GM12878 (cell line): Measurements from ENCODE around the gene SLC37A1. TPM values are rescaled to one million over a fixed set of nuclear protein-coding genes. Genes with fewer than 3 reads are reported as not detected.

ENCODE experiments used
- ATAC-seq: fragments of 200-7000 bp; cut with Tn5 transposase; 3 replicates; pipeline ENCODE4 v1.9.1; 2020; ENCODE audit warnings: mild to moderate bottlenecking, moderate library complexity
- BruUV-seq: library from RNA; stranded (reverse); fragments of 400-500 nt; replicated peaks from 2 replicates; lab custom pipeline; 2021; lab: Mats Ljungman, UMichigan
- CTCF ChIA-PET: fragments of 300-600 bp; sonication (Branson Sonifier 250); formaldehyde crosslinking; extraction: SDS; loops from one replicate; lab custom pipeline; 2021; ENCODE audit warnings: inconsistent platforms; lab: Yijun Ruan, JAX
- POLR2A ChIA-PET: fragments of 350-600 bp; formaldehyde crosslinking; extraction: SDS; loops from one replicate; lab custom pipeline; 2021; ENCODE audit warnings: inconsistent platforms; lab: Charles Lee
- RAD21 ChIA-PET: fragments of 300-600 bp; sonication (Branson Sonifier 250); formaldehyde crosslinking; loops from one replicate; lab custom pipeline; 2023; ENCODE audit warnings: antibody characterized with exemption; ENCODE audit not compliant: unreplicated experiment; lab: Charles Lee
- SMC1A ChIA-PET: fragments of 300-600 bp; sonication (Branson Sonifier 250); formaldehyde crosslinking; loops from one replicate; lab custom pipeline; 2023; ENCODE audit not compliant: unreplicated experiment, uncharacterized antibody; lab: Charles Lee
- DNase-seq: peaks from one replicate; pipeline ENCODE4 v3.0.0-alpha.2; 2011; ENCODE audit warnings: low read depth, low spot score
- FAIRE-seq: peaks from 3 replicates; lab custom pipeline; 2011; peaks lifted over from hg19 to GRCh38; lab: Jason Lieb, UNC
- H2AFZ ChIP-seq: 2 replicates; pipeline ENCODE4 v1.6.0; 2011; ENCODE audit warnings: low read depth, low read length, control low read depth; ENCODE audit not compliant: control insufficient read depth
- H3K27ac ChIP-seq: 2 replicates; pipeline ENCODE4 v1.5.1; 2011; ENCODE audit warnings: control low read depth; ENCODE audit not compliant: control insufficient read depth, insufficient read depth
- H3K27me3 ChIP-seq, 2 experiments: replicated peaks in 1 of 2; 2 replicates each; pipeline versions ENCODE4 v1.6.0 to v1.6.1; 2011; ENCODE audit warnings: low read length in 1 of 2; ENCODE audit not compliant: control insufficient read depth in 2 of 2, insufficient read depth in 2 of 2
- H3K36me3 ChIP-seq, 2 experiments: 2 replicates each; pipeline ENCODE4 v1.5.1; 2011; ENCODE audit warnings: low read length in 1 of 2; ENCODE audit not compliant: control insufficient read depth in 2 of 2, insufficient read depth in 2 of 2
- H3K4me1 ChIP-seq: 2 replicates; pipeline ENCODE4 v1.6.1; 2011; ENCODE audit warnings: mild to moderate bottlenecking, low read length, moderate library complexity, mixed read lengths; ENCODE audit not compliant: control insufficient read depth, insufficient read depth
- H3K4me2 ChIP-seq: 2 replicates; pipeline ENCODE4 v1.6.0; 2011; ENCODE audit warnings: control low read depth; ENCODE audit not compliant: control insufficient read depth, insufficient read depth
- H3K4me3 ChIP-seq: fragments of 200-600 bp; sonication (generic); 2 replicates; pipeline ENCODE4 v1.5.1; 2016
- H3K79me2 ChIP-seq: 2 replicates; pipeline ENCODE4 v1.6.0; 2011; ENCODE audit warnings: low read length; ENCODE audit not compliant: control insufficient read depth, insufficient read depth
- H3K9ac ChIP-seq: 2 replicates; pipeline ENCODE4 v1.8.0; 2011; ENCODE audit warnings: low read length, control low read depth, mixed read lengths; ENCODE audit not compliant: control insufficient read depth, insufficient read depth
- H3K9me3 ChIP-seq: replicated peaks from 3 replicates; pipeline ENCODE4 v1.5.1; 2011; ENCODE audit warnings: mild to moderate bottlenecking, low read length; ENCODE audit not compliant: control insufficient read depth, insufficient read depth
- H4K20me1 ChIP-seq: 2 replicates; pipeline ENCODE4 v1.6.0; 2011; ENCODE audit not compliant: control insufficient read depth, insufficient read depth
- CREM ChIP-seq: IDR thresholded peaks from 2 replicates; pipeline ENCODE4 v1.6.1; 2014; ENCODE audit warnings: antibody characterized with exemption, low read depth
- IRF4 ChIP-seq: IDR thresholded peaks from 2 replicates; pipeline ENCODE4 v1.6.1; 2011; ENCODE audit warnings: low read depth, low read length
- KAT2A ChIP-seq: conservative IDR thresholded peaks from 2 replicates; pipeline ENCODE4 v1.6.1; 2011; ENCODE audit warnings: low read depth, low read length; ENCODE audit not compliant: control insufficient read depth
- NR2C1 ChIP-seq: fragments of 450-650 bp; IDR thresholded peaks from 2 replicates; pipeline ENCODE4 v1.6.1; 2017; ENCODE audit warnings: antibody characterized with exemption, mild to moderate bottlenecking, moderate library complexity
- POLR2A ChIP-seq: IDR thresholded peaks from 2 replicates; pipeline ENCODE4 v1.6.1; 2011; ENCODE audit warnings: low read depth, mild to moderate bottlenecking, low read length
- RCOR1 ChIP-seq: conservative IDR thresholded peaks from 2 replicates; pipeline ENCODE4 v1.6.1; 2012; ENCODE audit warnings: low read depth, low read length, improper control_type of control experiment
- RELB ChIP-seq: fragments of 450-650 bp; IDR thresholded peaks from 2 replicates; pipeline ENCODE4 v1.6.1; 2017; ENCODE audit warnings: low read depth, mild to moderate bottlenecking, moderate library complexity
- SREBF1 ChIP-seq: IDR thresholded peaks from 2 replicates; pipeline ENCODE4 v1.6.1; 2012; ENCODE audit warnings: mild to moderate bottlenecking, low read length
- STAT3 ChIP-seq: IDR thresholded peaks from 2 replicates; pipeline ENCODE4 v1.6.1; 2011; ENCODE audit warnings: low read depth, low read length, improper control_type of control experiment
- WGBS: methylation state at CpG from one replicate; pipeline ENCODE4 v1.1.6; 2016; ENCODE audit warnings: low lambda C conversion rate; ENCODE audit not compliant: insufficient replicate concordance, insufficient coverage; ENCODE audit errors: missing lambda C conversion rate; 5-methylcytosine and 5-hydroxymethylcytosine counted together
- in situ Hi-C: fragments of 300-500 bp; cut with MboI; formaldehyde crosslinking; loops from 9 replicates; pipeline ENCODE4 v1.14.3; 2018; ENCODE audit warnings: mixed read lengths
- intact Hi-C: fragments of 100-400 bp; cut with micrococcal nuclease; formaldehyde crosslinking; loops from one replicate; pipeline ENCODE4 v1.14.2; 2022; ENCODE audit not compliant: unreplicated experiment
- polyA plus RNA-seq, 11 experiments: library from polyadenylated mRNA; depleted of rRNA in 4 of 11; unstranded in 6 of 11; stranded (reverse) in 5 of 11; fragments of >200 nt; fragmentation: Nextera tagmentation in 4 of 11; fragmentation: Illumina TruSeq in 1 of 11; extraction: Ambion mirVana in 4 of 11; extraction: Trizol in 1 of 11; gene quantifications; 1 replicate in 1 of 11; 2 replicates in 10 of 11; pipeline versions ENCODE4 v1.2.1 to v1.2.3, GENCODE V29; 2011 to 2016; ENCODE audit warnings: inconsistent platforms in 2 of 11, missing spikeins in 2 of 11, low read depth in 1 of 11
- total RNA-seq, 4 experiments: library from RNA; depleted of rRNA in 3 of 4; stranded (reverse); fragments of >200 nt in 3 of 4; fragmentation: Illumina TruSeq in 1 of 4; extraction: Trizol in 1 of 4; gene quantifications; 2 replicates each; pipeline versions ENCODE4 v1.2.1 to v1.2.3, GENCODE V29; 2013 to 2021

SLC37A1 gene
- total and polyA plus RNA-seq, 10 of the 15 experiments (the other 5 are each of a cell fraction or from before 2014, with no cell fraction given), result 1.1 to 35.5 (median 24.4) TPM

GRCh38 chr21:42472521-42472920 lies 41.1 kb upstream of the SLC37A1 start:
- no peak for DNase-seq
- Histone ChIP-seq H2AFZ (no peak overlapping the region), H4K20me1 (no peaks in the 10 kb centered on the region), H3K79me2 (no peaks in the 10 kb centered on the region), H3K4me2 (no peak overlapping the region)
- POLR2A ChIA-PET, result interaction anchor here (0.6 kb wide), 1 partner anchor 51 kb away, joined by 3 read pairs; no protein-coding TSS in a partner anchor
- RAD21 ChIA-PET, result interaction anchor here (1.2 to 2.8 kb wide), 2 partner anchors 24 to 63 kb away, joined by 4 to 24 read pairs; no protein-coding TSS in a partner anchor
- TF ChIP-seq RELB (no peak), SREBF1 (no peak)
- TF ChIP-seq, all 136 proteins: peak for 0
- Histone ChIP-seq H3K27ac (no peak overlapping the region), H3K9me3 (no peaks in the 10 kb centered on the region), H3K4me3 (no peak overlapping the region), H3K9ac (no peak overlapping the region), H3K27me3 (no peaks in the 10 kb centered on the region), H3K4me1 (peaks cover 54% of the 10 kb centered on the region), H3K36me3 (no peaks in the 10 kb centered on the region)
- in situ Hi-C loops, result no loop called here
- WGBS, result 89% methylated on average over 7 of the region's 7 CpGs
- ChIA-PET SMC1A (interaction anchor here (1.1 to 1.2 kb wide), 2 partner anchors 16 to 63 kb away, joined by 3 to 4 read pairs; no protein-coding TSS in a partner anchor), CTCF (no interaction called here)
- no TSS peak for BruUV-seq
- ATAC-seq, result no peak
- no peak for FAIRE-seq
- intact Hi-C loops, result no loop called here

- in situ Hi-C loops, result no loop called here
- no peak overlapping the region for H3K27ac ChIP-seq
- FAIRE-seq (no peak), DNase-seq (no peak), ATAC-seq (no peak)
- WGBS, result 97% methylated on average over 9 of the region's 9 CpGs
- ChIA-PET CTCF (interaction anchor here (6.4 kb wide), 1 partner anchor 62 kb away, joined by 71 read pairs; no protein-coding TSS in a partner anchor), RAD21 (interaction anchor here (0.7 to 7.1 kb wide), 8 partner anchors 17 to 62 kb away, joined by 3 to 58 read pairs (median 4); no protein-coding TSS in a partner anchor), POLR2A (interaction anchor here (0.6 to 2.0 kb wide), 3 partner anchors 12 to 61 kb away, joined by 4 to 7 read pairs (median 6); no protein-coding TSS in a partner anchor), SMC1A (interaction anchor here (0.8 to 2.7 kb wide), 5 partner anchors 17 to 61 kb away, joined by 3 to 29 read pairs (median 4); no protein-coding TSS in a partner anchor)
- H4K20me1 ChIP-seq, result no peaks in the 10 kb centered on the region
- H3K4me3 ChIP-seq, result no peak overlapping the region
- intact Hi-C loops, result no loop called here
- no peaks in the 10 kb centered on the region for H3K79me2 ChIP-seq
- no peak overlapping the region for H3K9ac ChIP-seq
- H3K36me3 ChIP-seq, result no peaks in the 10 kb centered on the region
- no peaks in the 10 kb centered on the region for H3K9me3 ChIP-seq
- no peak overlapping the region for H3K4me2 ChIP-seq
- TF ChIP-seq STAT3, result no peak
- no peak for TF ChIP-seq KAT2A
- TF ChIP-seq IRF4, result no peak
- no peak for TF ChIP-seq NR2C1
- TF ChIP-seq POLR2A, result no peak
- TF ChIP-seq CREM, result no peak
- no peak for TF ChIP-seq RCOR1
- peaks cover 53% of the 10 kb centered on the region for H3K4me1 ChIP-seq
- H2AFZ ChIP-seq, result no peak overlapping the region
- TSS peak; percentile 79 for BruUV-seq
- H3K27me3 ChIP-seq, result no peaks in the 10 kb centered on the region
Measured at GRCh38 chr21:42473498-42474042, 40.1 kb upstream of the SLC37A1 start.
